Thymus (tissue), 11 donors: ENCODE data around the gene IGFALS. TPM values are rescaled to one million over a fixed set of nuclear protein-coding genes. Genes with fewer than 3 reads are reported as not detected.

Experiments used
- DNase-seq, 9 donors: peaks; one replicate each; pipeline ENCODE4 v3.0.0-alpha.2; 2013; ENCODE audit warnings: low spot score in 9 of 9, low read depth in 6 of 9, missing footprints in 1 of 9
- H3K27ac ChIP-seq, 2 donors: one replicate each; pipeline ENCODE4 v1.5.1; 2013; ENCODE audit warnings: control low read depth in 1 of 2, low read depth in 1 of 2, low read length in 1 of 2, mild to moderate bottlenecking in 1 of 2, moderate library complexity in 1 of 2
- H3K27me3 ChIP-seq, 2 donors: one replicate each; pipeline ENCODE4 v1.5.1; 2013; ENCODE audit warnings: low read length in 1 of 2; ENCODE audit not compliant: control insufficient read depth in 2 of 2, insufficient read depth in 1 of 2
- H3K36me3 ChIP-seq, 2 donors: one replicate each; pipeline ENCODE4 v1.5.1; 2013; ENCODE audit warnings: low read length in 1 of 2, mild to moderate bottlenecking in 1 of 2, moderate library complexity in 1 of 2; ENCODE audit not compliant: control insufficient read depth in 2 of 2, insufficient read depth in 2 of 2
- H3K4me1 ChIP-seq, 2 donors: one replicate each; pipeline ENCODE4 v1.5.1; 2013; ENCODE audit warnings: low read length in 2 of 2; ENCODE audit not compliant: control insufficient read depth in 2 of 2, insufficient read depth in 2 of 2
- H3K4me3 ChIP-seq, 2 donors: one replicate each; pipeline ENCODE4 v1.5.1; 2013; ENCODE audit warnings: low read length in 2 of 2, control low read depth in 1 of 2, mild to moderate bottlenecking in 1 of 2
- H3K9me3 ChIP-seq, 2 donors: one replicate each; pipeline ENCODE4 v1.5.1; 2013; ENCODE audit warnings: low read length in 1 of 2, mild to moderate bottlenecking in 1 of 2; ENCODE audit not compliant: control insufficient read depth in 2 of 2, insufficient read depth in 1 of 2
- WGBS: extraction: QIAGEN DNeasy Blood & Tissue Kit; methylation state at CpG from one replicate; pipeline ENCODE4 v1.1.7; 2013; 5-methylcytosine and 5-hydroxymethylcytosine counted together
- polyA plus RNA-seq: library from polyadenylated mRNA; stranded (reverse); fragments of 200-250 nt; gene quantifications from one replicate; pipeline ENCODE4 v1.2.3, GENCODE V29; 2013
- total RNA-seq: library from RNA; stranded (reverse); fragments of 120-200 nt; gene quantifications from one replicate; pipeline ENCODE4 v1.2.4, GENCODE V29; 2013
- donor health status: healthy.

Gene IGFALS
- total and polyA plus RNA-seq, 2 donors: 1.9 to 4.0 TPM

GRCh38 chr16:1766231-1766630, 27.3 kb downstream of the IGFALS start:
- no peak for DNase-seq
- WGBS: 96% methylated on average over 19 of the region's 19 CpGs

GRCh38 chr16:1765826-1766225, 27.7 kb downstream of the IGFALS start:
- Histone ChIP-seq H3K4me1 (peaks cover 3% of the 10 kb centered on the region in 2 donors), H3K27me3 (no peaks in the 10 kb centered on the region), H3K9me3 (no peaks in the 10 kb centered on the region), H3K4me3 (no peak overlapping the region), H3K27ac (no peak overlapping the region), H3K36me3 (peaks cover 75 to 85% of the 10 kb centered on the region in 2 donors)
- DNase-seq: no peak
- 96% methylated on average over 22 of the region's 22 CpGs for WGBS

More at GRCh38 chr16:1766231-1766630, 27.3 kb downstream of the IGFALS start:
- no peaks in the 10 kb centered on the region for H3K9me3 ChIP-seq
- H3K4me1 ChIP-seq: peaks cover 3 to 6% of the 10 kb centered on the region in 2 donors
- no peak overlapping the region for H3K27ac ChIP-seq
- H3K4me3 ChIP-seq: no peak overlapping the region
- peaks cover 72 to 81% of the 10 kb centered on the region in 2 donors for H3K36me3 ChIP-seq
- H3K27me3 ChIP-seq: no peaks in the 10 kb centered on the region

GRCh38 chr16:1764971-1765370, 28.5 kb downstream of the IGFALS start:
- no peaks in the 10 kb centered on the region for H3K4me1 ChIP-seq
- H3K27ac ChIP-seq: no peak overlapping the region
- H3K9me3 ChIP-seq: no peaks in the 10 kb centered on the region
- H3K36me3 ChIP-seq: peaks cover 77 to 94% of the 10 kb centered on the region in 2 donors
- no peak overlapping the region for H3K4me3 ChIP-seq
- WGBS: 98% methylated on average over 21 of the region's 21 CpGs
- no peak for DNase-seq
- no peaks in the 10 kb centered on the region for H3K27me3 ChIP-seq

- H3K9me3 ChIP-seq: no peaks in the 10 kb centered on the region
- peaks cover 74 to 95% of the 10 kb centered on the region in 2 donors for H3K36me3 ChIP-seq
- no peak overlapping the region for H3K4me3 ChIP-seq
- WGBS: 93% methylated on average over 81 of the region's 81 CpGs
- H3K4me1 ChIP-seq: no peaks in the 10 kb centered on the region
- DNase-seq: no peak
- no peak overlapping the region for H3K27ac ChIP-seq
- no peaks in the 10 kb centered on the region for H3K27me3 ChIP-seq
These were observed 29.7 kb downstream of the IGFALS start for GRCh38 chr16:1763521-1764511.

GRCh38 chr16:1762879-1763520, 30.5 kb downstream of the IGFALS start:
- 98% methylated on average over 24 of the region's 24 CpGs for WGBS
- H3K9me3 ChIP-seq: no peaks in the 10 kb centered on the region
- H3K4me1 ChIP-seq: no peaks in the 10 kb centered on the region
- no peak for DNase-seq
- H3K4me3 ChIP-seq: no peak overlapping the region
- peaks cover 73 to 94% of the 10 kb centered on the region in 2 donors for H3K36me3 ChIP-seq
- no peaks in the 10 kb centered on the region for H3K27me3 ChIP-seq
- no peak overlapping the region for H3K27ac ChIP-seq

GRCh38 chr16:1762196-1762878, 31.2 kb downstream of the IGFALS start:
- H3K36me3 ChIP-seq: peaks cover 70 to 94% of the 10 kb centered on the region in 2 donors
- no peaks in the 10 kb centered on the region for H3K9me3 ChIP-seq
- no peak overlapping the region for H3K4me3 ChIP-seq
- H3K27ac ChIP-seq: no peak overlapping the region
- no peaks in the 10 kb centered on the region for H3K4me1 ChIP-seq
- no peaks in the 10 kb centered on the region for H3K27me3 ChIP-seq
- no peak for DNase-seq
- WGBS: 98% methylated on average over 30 of the region's 30 CpGs

GRCh38 chr16:1761751-1762150, 31.8 kb downstream of the IGFALS start:
- Histone ChIP-seq H3K27me3 (no peaks in the 10 kb centered on the region), H3K36me3 (peaks cover 64 to 88% of the 10 kb centered on the region in 2 donors), H3K4me1 (no peaks in the 10 kb centered on the region), H3K27ac (no peak overlapping the region), H3K4me3 (no peak overlapping the region), H3K9me3 (no peaks in the 10 kb centered on the region)
- 98% methylated on average over 15 of the region's 15 CpGs for WGBS
- no peak for DNase-seq

GRCh38 chr16:1760911-1761310, 32.6 kb downstream of the IGFALS start:
- Histone ChIP-seq H3K27me3 (no peaks in the 10 kb centered on the region), H3K36me3 (peaks cover 59 to 80% of the 10 kb centered on the region in 2 donors), H3K4me3 (no peak overlapping the region), H3K4me1 (no peaks in the 10 kb centered on the region), H3K27ac (no peak overlapping the region), H3K9me3 (no peaks in the 10 kb centered on the region)
- 94% methylated on average over 15 of the region's 15 CpGs for WGBS
- DNase-seq: no peak
